Lung (tissue), 12 donors: ENCODE measurements around the gene OSTN. TPM values are rescaled to one million over a fixed set of nuclear protein-coding genes. Genes with fewer than 3 reads are reported as not detected.
"Not testable (repeated sequence)": the region's sequence is repeated elsewhere in the genome, so short reads cannot be mapped to it uniquely, and the experiment has no call there.

Experiments
- ATAC-seq: fragments of 200-7000 bp; cut with Tn5 transposase; one replicate; pipeline ENCODE4 v1.9.1; 2020; ENCODE audit warnings: moderate number of reproducible peaks; ENCODE audit not compliant: insufficient read depth, low FRiP score
- DNase-seq, 3 donors: peaks; one replicate each; pipeline ENCODE4 v3.0.0-alpha.2; 2013 to 2017
- H3K27ac ChIP-seq, 2 donors: one replicate each; pipeline ENCODE4 v1.5.1; 2013; ENCODE audit warnings: mild to moderate bottlenecking in 2 of 2, moderate library complexity in 2 of 2, control low read depth in 1 of 2, inconsistent platforms in 1 of 2, low read depth in 1 of 2, low read length in 1 of 2
- H3K27me3 ChIP-seq, 3 donors: one replicate each; pipeline ENCODE4 v1.5.1; 2013; ENCODE audit warnings: low read length in 2 of 3; ENCODE audit not compliant: control insufficient read depth in 3 of 3, insufficient read depth in 3 of 3
- H3K36me3 ChIP-seq, 4 donors: one replicate each; pipeline ENCODE4 v1.5.1; 2013; ENCODE audit warnings: low read length in 4 of 4, mild to moderate bottlenecking in 1 of 4, moderate library complexity in 1 of 4; ENCODE audit not compliant: control insufficient read depth in 4 of 4, insufficient read depth in 4 of 4
- H3K4me1 ChIP-seq, 5 donors: one replicate each; pipeline ENCODE4 v1.5.1; 2013; ENCODE audit warnings: low read length in 5 of 5, mild to moderate bottlenecking in 2 of 5, moderate library complexity in 1 of 5; ENCODE audit not compliant: control insufficient read depth in 5 of 5, insufficient read depth in 5 of 5
- H3K4me3 ChIP-seq: one replicate; pipeline ENCODE4 v1.5.1; 2013; ENCODE audit warnings: mild to moderate bottlenecking, control low read depth, moderate library complexity
- H3K9ac ChIP-seq, 2 donors: one replicate each; pipeline ENCODE4 v1.5.1; 2013; ENCODE audit warnings: low read length in 2 of 2, control low read depth in 1 of 2; ENCODE audit not compliant: insufficient read depth in 1 of 2
- H3K9me3 ChIP-seq, 4 donors: one replicate each; pipeline ENCODE4 v1.5.1; 2013; ENCODE audit warnings: low read length in 3 of 4, mild to moderate bottlenecking in 1 of 4, moderate library complexity in 1 of 4; ENCODE audit not compliant: control insufficient read depth in 4 of 4, insufficient read depth in 3 of 4
- CTCF ChIP-seq: IDR thresholded peaks from 2 replicates; pipeline ENCODE4 v1.5.1; 2012; ENCODE audit warnings: mild to moderate bottlenecking; ENCODE audit errors: control extremely low read depth, extremely low read depth
- WGBS, 2 donors: extraction: QIAGEN DNeasy Blood & Tissue Kit; methylation state at CpG; one replicate each; pipeline ENCODE4 v1.1.7; 2013; 5-methylcytosine and 5-hydroxymethylcytosine counted together
- polyA plus RNA-seq, 2 donors: library from polyadenylated mRNA; stranded (reverse); fragments of 200-250 nt; gene quantifications; one replicate each; pipeline ENCODE4 v1.2.1, GENCODE V29; 2013
- total RNA-seq, 2 donors: library from RNA; depleted of rRNA in 1 of 2; stranded (reverse); fragments of >200 nt in 1 of 2; gene quantifications; one replicate each; pipeline ENCODE4 v1.2.1, GENCODE V29; 2014 to 2021
- donor health status: control.
- donor health status: control.
- donor health status: Bipolar disorder and iron deficiency.
- donor health status: healthy.
- donor health status: DM: yes; HTN: yes; CAD: no.

Gene OSTN
- total and polyA plus RNA-seq, 4 donors, result not detected

- 46 to 93% methylated on average over 2 of the region's 2 CpGs for WGBS, 2 donors
Observed at GRCh38 chr3:191170097-191170496, 28.9 kb upstream of the OSTN start.

GRCh38 chr3:191175102-191175501 lies 23.9 kb upstream of the OSTN start:
- DNase-seq, result no peak
- no peak for ATAC-seq
- no peaks in the 10 kb centered on the region for H3K36me3 ChIP-seq
- WGBS, 2 donors, result 24 to 92% methylated on average over 3 of the region's 3 CpGs
- no peak overlapping the region for H3K4me3 ChIP-seq
- no peaks in the 10 kb centered on the region for H3K27me3 ChIP-seq
- no peak overlapping the region for H3K27ac ChIP-seq
- no peak overlapping the region for H3K9ac ChIP-seq
- H3K9me3 ChIP-seq, result no peaks in the 10 kb centered on the region
- no peaks in the 10 kb centered on the region for H3K4me1 ChIP-seq
- no peak for TF ChIP-seq CTCF

More at GRCh38 chr3:191170097-191170496, 28.9 kb upstream of the OSTN start:
- no peak for TF ChIP-seq CTCF
- no peaks in the 10 kb centered on the region for H3K4me1 ChIP-seq
- no peak for DNase-seq
- H3K27me3 ChIP-seq, result no peaks in the 10 kb centered on the region
- no peak for ATAC-seq
- no peak overlapping the region for H3K27ac ChIP-seq
- no peaks in the 10 kb centered on the region for H3K9me3 ChIP-seq
- no peak overlapping the region for H3K9ac ChIP-seq
- H3K4me3 ChIP-seq, result no peak overlapping the region
- no peaks in the 10 kb centered on the region for H3K36me3 ChIP-seq

- 92 to 96% methylated on average over 3 of the region's 3 CpGs for WGBS, 2 donors
- TF ChIP-seq CTCF, result no peak
- H3K27me3 ChIP-seq, result no peaks in the 10 kb centered on the region
- no peak overlapping the region for H3K9ac ChIP-seq
- no peak overlapping the region for H3K27ac ChIP-seq
- ATAC-seq, result no peak
- no peak for DNase-seq
- no peaks in the 10 kb centered on the region for H3K9me3 ChIP-seq
- H3K4me3 ChIP-seq, result no peak overlapping the region
- H3K36me3 ChIP-seq, result no peaks in the 10 kb centered on the region
- H3K4me1 ChIP-seq, result no peaks in the 10 kb centered on the region
Observed at GRCh38 chr3:191176038-191176785, 22.8 kb upstream of the OSTN start.

GRCh38 chr3:191185382-191185781 lies 13.7 kb upstream of the OSTN start:
- WGBS, 2 donors, result 87 to 91% methylated on average over 9 of the region's 9 CpGs
- not testable (repeated sequence) for H3K9me3 ChIP-seq, DNase-seq, H3K27ac ChIP-seq, H3K27me3 ChIP-seq, H3K9ac ChIP-seq, H3K4me3 ChIP-seq, H3K36me3 ChIP-seq, ATAC-seq, H3K4me1 ChIP-seq

GRCh38 chr3:191188246-191188645 lies 10.8 kb upstream of the OSTN start:
- not testable (repeated sequence) for H3K9me3 ChIP-seq, H3K27ac ChIP-seq, DNase-seq, H3K9ac ChIP-seq, H3K36me3 ChIP-seq, H3K4me3 ChIP-seq, H3K27me3 ChIP-seq, H3K4me1 ChIP-seq, ATAC-seq
- 88 to 94% methylated on average over 5 of the region's 5 CpGs for WGBS, 2 donors

- not testable (repeated sequence) for H3K9ac ChIP-seq, H3K36me3 ChIP-seq, H3K4me1 ChIP-seq, H3K27ac ChIP-seq, H3K4me3 ChIP-seq, H3K9me3 ChIP-seq, ATAC-seq, DNase-seq, H3K27me3 ChIP-seq
- 87 to 95% methylated on average over 4 of the region's 4 CpGs for WGBS, 2 donors
Observed at GRCh38 chr3:191192270-191192669, 6.8 kb upstream of the OSTN start.
